Measurements from ENCODE around the gene MYO1C.

DNA sequence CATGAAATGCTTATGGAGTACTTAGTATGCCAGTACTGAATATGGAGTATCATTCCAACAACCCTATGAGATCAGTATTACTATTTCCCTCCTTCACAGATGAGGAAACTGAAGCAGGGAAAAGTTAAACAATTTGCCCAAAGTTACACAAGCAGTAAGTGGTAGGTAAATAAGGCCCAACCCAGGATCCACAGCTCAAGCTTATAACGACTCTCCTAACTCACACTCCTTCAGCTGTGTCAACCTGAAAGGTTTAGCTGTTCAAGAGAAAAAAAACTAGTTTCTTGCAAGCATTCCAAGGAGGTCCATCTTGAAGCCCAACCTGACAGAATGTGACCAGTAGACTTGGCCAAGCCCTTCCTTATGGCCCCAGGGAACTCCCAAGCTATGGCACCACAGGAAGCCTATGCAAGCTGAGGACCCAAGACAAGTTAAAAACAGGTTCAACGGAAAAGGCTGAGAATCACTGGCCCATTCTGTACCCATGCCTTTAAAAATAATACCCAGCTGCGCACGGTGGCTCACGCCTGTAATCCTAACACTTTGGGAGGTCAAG is 43.0 kb downstream of the MYO1C start:
- no peak for TF ChIP-seq EZH2 (IDR thresholded peaks at IDR 0.05; ENCODE audit: insufficient read depth, poor library complexity, severe bottlenecking)
- no peak for TF ChIP-seq EZH2phosphoT487 (IDR thresholded peaks at IDR 0.05; ENCODE audit: insufficient read depth, low read depth)
